Epithelial cell of esophagus (primary cell): ENCODE results near the gene NID1.

Experiments
- DNase-seq: peaks from one replicate; pipeline ENCODE4 v3.0.0; 2010; ENCODE audit warnings: low read depth
- H3K4me3 ChIP-seq: 2 replicates; pipeline ENCODE4 v1.5.1; 2011; ENCODE audit warnings: mild to moderate bottlenecking, low read length, control low read depth
- TF ChIP-seq, protein P1 (sequence below): IDR thresholded peaks from 2 replicates; pipeline ENCODE4 v1.5.1; 2011; ENCODE audit warnings: low read depth, mild to moderate bottlenecking, low read length, control low read depth, inconsistent platforms; ENCODE audit not compliant: insufficient read depth; ENCODE audit errors: missing control alignments

The NID1 gene

GRCh38 chr1:236018885-236019453 lies 45.9 kb downstream of the NID1 start:
- no peak for DNase-seq
- no peak overlapping the region for H3K4me3 ChIP-seq
- TF ChIP-seq, protein P1, sequence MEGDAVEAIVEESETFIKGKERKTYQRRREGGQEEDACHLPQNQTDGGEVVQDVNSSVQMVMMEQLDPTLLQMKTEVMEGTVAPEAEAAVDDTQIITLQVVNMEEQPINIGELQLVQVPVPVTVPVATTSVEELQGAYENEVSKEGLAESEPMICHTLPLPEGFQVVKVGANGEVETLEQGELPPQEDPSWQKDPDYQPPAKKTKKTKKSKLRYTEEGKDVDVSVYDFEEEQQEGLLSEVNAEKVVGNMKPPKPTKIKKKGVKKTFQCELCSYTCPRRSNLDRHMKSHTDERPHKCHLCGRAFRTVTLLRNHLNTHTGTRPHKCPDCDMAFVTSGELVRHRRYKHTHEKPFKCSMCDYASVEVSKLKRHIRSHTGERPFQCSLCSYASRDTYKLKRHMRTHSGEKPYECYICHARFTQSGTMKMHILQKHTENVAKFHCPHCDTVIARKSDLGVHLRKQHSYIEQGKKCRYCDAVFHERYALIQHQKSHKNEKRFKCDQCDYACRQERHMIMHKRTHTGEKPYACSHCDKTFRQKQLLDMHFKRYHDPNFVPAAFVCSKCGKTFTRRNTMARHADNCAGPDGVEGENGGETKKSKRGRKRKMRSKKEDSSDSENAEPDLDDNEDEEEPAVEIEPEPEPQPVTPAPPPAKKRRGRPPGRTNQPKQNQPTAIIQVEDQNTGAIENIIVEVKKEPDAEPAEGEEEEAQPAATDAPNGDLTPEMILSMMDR: no peak

DNA sequence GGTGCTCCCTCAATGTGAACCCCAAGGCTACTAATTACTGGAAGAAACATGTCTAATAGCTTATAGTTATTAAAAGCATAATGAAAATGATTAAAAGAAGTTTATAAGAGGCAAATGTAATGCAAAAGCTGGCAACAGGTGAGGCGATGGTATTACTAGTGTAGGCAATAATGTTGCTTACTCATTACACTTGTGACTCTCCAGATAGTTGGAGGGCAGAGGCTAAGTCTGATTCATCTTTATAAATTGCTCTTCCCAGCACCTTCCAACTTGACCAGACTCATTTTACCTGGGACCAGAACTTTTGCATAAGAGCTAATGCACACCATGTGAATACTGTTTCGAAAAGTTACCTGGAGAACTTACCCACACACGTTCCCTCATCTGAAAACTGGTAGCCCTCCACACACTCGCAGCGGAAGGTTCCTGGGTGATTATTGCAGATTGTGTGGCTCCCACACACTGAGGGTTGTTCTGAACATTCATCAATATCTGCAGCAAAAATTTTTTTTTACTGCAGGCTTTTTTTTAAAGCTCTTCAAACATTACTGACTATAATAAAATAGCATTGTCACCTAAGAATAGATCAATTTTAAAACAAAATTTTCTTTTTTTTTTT lies 48.0 kb downstream of the NID1 start:
- TF ChIP-seq, protein P1: no peak
- DNase-seq: peak; percentile 94
- H3K4me3 ChIP-seq: no peak overlapping the region

DNA sequence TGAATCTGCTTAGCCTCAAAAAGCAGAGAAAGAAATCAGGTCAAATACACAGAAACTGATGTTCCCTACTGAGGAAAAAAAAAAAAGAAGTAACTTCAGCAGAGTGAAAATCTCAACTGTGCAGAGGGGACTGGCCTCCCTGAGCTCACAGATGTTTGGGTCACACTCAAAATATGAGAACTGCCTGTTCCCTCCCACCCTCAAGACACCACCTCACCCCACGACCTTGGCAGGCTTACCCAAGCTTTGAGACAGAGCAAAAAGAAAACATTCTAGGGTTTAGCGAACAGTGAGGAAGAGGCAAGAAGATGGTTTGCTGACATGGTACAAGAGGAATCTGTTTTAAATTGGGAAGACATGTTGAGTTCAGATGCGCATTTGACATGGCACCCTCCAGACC lies 48.8 kb downstream of the NID1 start:
- no peak for DNase-seq
- H3K4me3 ChIP-seq: no peak overlapping the region
- TF ChIP-seq, protein P1: no peak

- no peak overlapping the region for H3K4me3 ChIP-seq
- TF ChIP-seq, protein P1: no peak
- DNase-seq: no peak
These were observed 49.4 kb downstream of the NID1 start for GRCh38 chr1:236015539-236015938.

- DNase-seq: no peak
- TF ChIP-seq, protein P1: no peak
- no peak overlapping the region for H3K4me3 ChIP-seq
These were observed 51.6 kb downstream of the NID1 start for GRCh38 chr1:236013330-236013729.

- TF ChIP-seq, protein P1: no peak
- no peak overlapping the region for H3K4me3 ChIP-seq
- no peak for DNase-seq
These were observed 53.2 kb downstream of the NID1 start for GRCh38 chr1:236011641-236012040.

DNA sequence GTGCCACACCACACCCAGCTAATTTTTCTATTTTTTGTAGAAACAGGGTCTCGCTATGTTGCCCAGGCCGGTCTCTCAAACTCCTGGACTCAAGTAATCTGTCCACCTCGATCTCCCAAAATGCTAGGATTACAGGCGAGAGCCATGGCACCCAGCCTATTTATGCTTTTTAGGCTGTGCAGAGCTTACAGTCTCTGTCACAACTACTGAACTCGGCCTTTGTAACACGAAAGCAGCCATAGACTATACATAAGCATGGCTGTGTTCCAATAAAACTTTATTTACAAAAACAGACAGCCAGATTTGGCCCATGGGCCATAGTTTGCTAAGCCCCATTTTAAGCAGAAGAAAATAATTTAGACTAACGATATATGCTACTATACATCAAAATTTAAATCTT lies 54.4 kb downstream of the NID1 start:
- TF ChIP-seq, protein P1: no peak
- H3K4me3 ChIP-seq: no peak overlapping the region
- DNase-seq: no peak
